ENCODE data around the gene CISD1. TPM values are rescaled to one million over a fixed set of nuclear protein-coding genes. Genes with fewer than 3 reads are reported as not detected.
"Not testable (repeated sequence)": the region's sequence is repeated elsewhere in the genome, so short reads cannot be mapped to it uniquely, and the experiment has no call there.

Gene CISD1
- total and polyA plus RNA-seq, 5 experiments from 2014 or later: 9.7 to 71.4 (median 54.6) TPM

DNA sequence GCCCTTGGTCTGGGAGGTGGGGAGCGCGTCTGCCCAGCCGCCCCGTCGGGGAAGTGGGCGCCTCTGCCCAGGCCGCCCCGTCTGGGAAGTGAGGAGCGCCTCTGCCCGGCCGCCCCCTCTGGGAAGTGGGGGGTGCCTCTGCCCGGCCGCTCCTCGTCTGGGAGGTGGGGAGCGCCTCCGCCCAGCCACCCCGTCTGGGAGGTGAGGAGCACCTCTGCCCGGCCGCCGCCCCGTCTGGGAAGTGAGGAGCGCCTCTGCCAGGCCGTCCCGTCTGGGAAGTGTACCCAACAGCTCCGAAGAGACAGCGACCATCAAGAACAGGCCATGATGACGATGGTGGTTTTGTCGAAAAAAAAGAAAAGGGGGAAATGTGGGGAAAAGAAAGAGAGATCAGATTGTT is 24.7 kb upstream of the CISD1 start:
- ATAC-seq, H3K27me3 Mint-ChIP-seq, POLR2A ChIA-PET, H3K27ac Mint-ChIP-seq, H3K4me3 Mint-ChIP-seq, DNase-seq: not testable (repeated sequence)
- H3K36me3 Mint-ChIP-seq: peaks cover 5 to 25% (median 12%) of the 10 kb centered on the region in 3 donors
- peaks cover 21 to 44% (median 29%) of the 10 kb centered on the region in 4 donors for H3K4me1 Mint-ChIP-seq
- peaks cover 0 to 26% (median 11%) of the 10 kb centered on the region in 9 donors for H3K9me3 Mint-ChIP-seq

DNA sequence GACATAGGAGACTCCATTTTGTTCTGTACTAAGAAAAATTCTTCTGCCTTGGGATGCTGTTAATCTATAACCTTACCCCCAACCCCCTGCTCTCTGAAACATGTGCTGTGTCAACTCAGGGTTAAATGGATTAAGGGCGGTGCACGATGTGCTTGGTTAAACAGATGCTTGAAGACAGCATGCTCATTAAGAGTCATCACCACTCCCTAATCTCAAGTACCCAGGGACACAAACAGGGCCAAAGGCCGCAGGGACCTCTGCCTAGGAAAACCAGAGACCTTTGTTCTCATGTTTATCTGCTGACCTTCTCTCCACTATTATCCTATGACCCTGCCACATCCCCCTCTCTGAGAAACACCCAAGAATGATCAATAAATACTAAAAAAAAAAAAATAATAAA is 24.3 kb upstream of the CISD1 start:
- ATAC-seq, DNase-seq, H3K4me3 Mint-ChIP-seq, POLR2A ChIA-PET, H3K27me3 Mint-ChIP-seq, H3K27ac Mint-ChIP-seq: not testable (repeated sequence)
- Mint-ChIP-seq H3K36me3 (peaks cover 5 to 25% (median 12%) of the 10 kb centered on the region in 3 donors), H3K9me3 (peaks cover 0 to 26% (median 11%) of the 10 kb centered on the region in 9 donors), H3K4me1 (peaks cover 17 to 39% (median 26%) of the 10 kb centered on the region in 4 donors)

DNA sequence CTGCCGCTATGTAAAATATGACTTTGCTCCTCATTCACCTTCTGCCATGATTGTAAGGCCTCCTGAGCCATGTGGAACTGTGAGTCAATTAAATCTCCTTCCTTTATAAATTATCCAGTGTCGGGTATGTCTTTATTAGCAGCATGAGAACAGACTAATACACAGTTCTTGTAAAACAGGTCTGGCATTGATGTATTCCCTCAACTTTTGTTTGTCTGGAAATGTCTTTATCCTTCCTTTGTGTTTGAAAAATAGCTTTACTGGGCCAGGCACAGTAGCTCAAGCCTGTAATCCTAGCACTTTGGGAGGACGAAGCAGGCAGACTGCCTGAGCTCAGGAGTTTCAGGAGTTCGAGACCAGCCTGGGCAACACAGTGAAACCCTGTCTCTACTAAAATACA is 15.8 kb upstream of the CISD1 start:
- DNase-seq: no peak

DNA sequence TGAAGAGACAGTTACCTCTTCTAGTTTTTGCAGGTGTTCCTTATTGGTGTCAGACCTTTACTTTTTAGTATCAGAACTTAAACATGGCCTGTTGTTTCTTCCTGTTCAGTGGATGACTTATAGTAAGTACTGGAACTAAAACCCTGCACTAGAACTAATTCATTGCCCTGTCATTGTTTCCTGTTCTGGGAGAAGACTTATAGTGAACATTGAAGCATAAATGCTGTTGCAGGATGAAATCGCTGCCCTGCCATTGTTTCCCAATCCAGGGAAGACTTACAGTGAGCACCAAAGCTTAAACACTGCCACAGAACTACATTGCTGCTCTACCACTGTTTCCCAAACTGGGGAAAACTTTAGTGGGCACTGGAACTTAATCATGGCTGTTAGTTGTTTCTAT is 14.3 kb upstream of the CISD1 start:
- Mint-ChIP-seq H3K4me1 (peaks cover 6 to 41% (median 21%) of the 10 kb centered on the region in 4 donors), H3K36me3 (peaks cover 14 to 34% (median 19%) of the 10 kb centered on the region in 3 donors), H3K9me3 (peaks cover 0 to 21% (median 9%) of the 10 kb centered on the region in 9 donors), H3K4me3 (no peak overlapping the region), H3K27ac (no peak overlapping the region), H3K27me3 (no peaks in the 10 kb centered on the region)
- DNase-seq (no peak), ATAC-seq (no peak)
- POLR2A ChIA-PET: no interaction called here

More for the DNA sequence above, 15.8 kb upstream of the CISD1 start:
- Mint-ChIP-seq H3K27me3 (no peaks in the 10 kb centered on the region), H3K4me1 (peaks cover 9 to 41% (median 23%) of the 10 kb centered on the region in 4 donors), H3K9me3 (peaks cover 0 to 27% (median 13%) of the 10 kb centered on the region in 9 donors), H3K4me3 (no peak overlapping the region), H3K36me3 (peaks cover 9 to 41% (median 24%) of the 10 kb centered on the region in 3 donors), H3K27ac (no peak overlapping the region)
- ATAC-seq: no peak
- POLR2A ChIA-PET: no interaction called here

DNA sequence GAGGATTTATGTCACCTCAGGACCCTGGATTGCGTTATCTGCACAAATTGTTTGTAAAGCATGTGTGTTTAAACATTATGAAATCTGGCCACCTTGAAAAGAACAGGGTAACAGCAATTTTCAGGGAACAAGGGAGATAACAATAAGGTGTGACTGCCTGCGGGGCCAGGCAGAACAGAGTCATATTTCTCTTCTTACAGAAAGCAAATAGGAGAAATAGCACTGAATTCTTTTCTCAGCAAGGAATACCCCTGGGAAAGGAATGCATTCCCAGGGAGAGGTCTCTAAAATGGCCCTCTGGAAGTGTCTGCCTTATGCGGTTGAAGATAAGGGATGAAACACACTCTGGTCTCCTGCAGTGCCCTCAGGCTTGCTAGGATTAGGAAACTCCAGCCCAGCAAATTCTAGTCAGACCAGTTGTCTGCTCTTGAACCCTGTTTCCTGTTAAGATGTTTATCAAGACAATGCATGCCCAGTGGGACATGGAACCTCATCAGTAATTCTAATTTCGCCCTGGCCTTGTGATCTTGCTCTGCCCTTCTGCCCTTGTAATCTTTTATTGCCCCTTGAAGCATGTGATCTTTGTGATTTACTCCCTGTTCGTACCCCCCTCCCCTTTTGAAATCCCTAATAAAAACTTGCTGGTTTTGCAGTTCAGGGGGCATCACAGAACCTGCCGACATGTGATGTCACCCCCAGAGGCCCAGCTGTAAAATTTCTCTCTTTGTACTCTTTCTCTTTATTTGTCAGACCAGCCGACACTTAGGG is 12.8 kb upstream of the CISD1 start:
- peaks cover 0 to 21% (median 7%) of the 10 kb centered on the region in 9 donors for H3K9me3 Mint-ChIP-seq
- DNase-seq, H3K4me3 Mint-ChIP-seq, H3K27me3 Mint-ChIP-seq, POLR2A ChIA-PET, ATAC-seq, H3K27ac Mint-ChIP-seq: not testable (repeated sequence)
- peaks cover 14 to 33% (median 19%) of the 10 kb centered on the region in 3 donors for H3K36me3 Mint-ChIP-seq
- peaks cover 9 to 43% (median 31%) of the 10 kb centered on the region in 4 donors for H3K4me1 Mint-ChIP-seq

DNA sequence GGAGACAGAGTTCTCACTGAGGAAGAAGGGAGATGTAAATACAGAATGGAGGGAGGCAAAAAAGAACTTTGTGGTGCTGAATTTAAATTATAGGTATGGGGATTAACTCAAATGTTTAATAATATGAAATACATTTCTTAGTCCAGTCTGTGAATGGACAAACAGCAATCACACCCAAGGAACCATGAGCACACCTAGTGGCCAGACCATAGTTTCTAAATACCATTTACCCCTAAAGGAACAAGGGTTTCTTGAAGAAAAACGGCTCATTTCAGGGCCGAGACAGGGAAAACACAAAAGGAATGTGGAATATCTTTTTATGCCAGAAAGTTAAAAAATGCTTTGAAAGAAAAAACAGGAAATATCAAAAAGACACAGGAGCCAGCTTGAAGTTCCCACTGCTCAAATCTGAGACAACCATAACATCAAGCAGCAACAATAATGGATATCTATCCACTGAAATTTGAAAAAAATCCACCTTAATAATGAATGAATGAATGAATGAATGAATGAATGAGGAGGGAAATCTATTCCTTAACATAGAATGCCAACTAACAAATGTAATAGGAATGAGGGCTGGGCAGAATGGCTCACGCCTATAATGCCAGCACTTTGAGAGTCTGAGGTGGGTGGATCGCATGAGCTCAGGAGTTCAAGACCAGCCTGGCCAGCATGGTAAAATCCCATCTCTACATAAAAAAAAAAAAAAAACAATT is 9.8 kb upstream of the CISD1 start:
- Mint-ChIP-seq H3K36me3 (peaks cover 6 to 19% (median 12%) of the 10 kb centered on the region in 3 donors), H3K4me3 (no peak overlapping the region), H3K9me3 (peaks cover 0 to 8% (median 2%) of the 10 kb centered on the region in 9 donors), H3K4me1 (peaks cover 11 to 39% (median 24%) of the 10 kb centered on the region in 4 donors), H3K27ac (no peak overlapping the region), H3K27me3 (no peaks in the 10 kb centered on the region)
- POLR2A ChIA-PET: no interaction called here
- ATAC-seq: no peak
- no peak for DNase-seq

DNA sequence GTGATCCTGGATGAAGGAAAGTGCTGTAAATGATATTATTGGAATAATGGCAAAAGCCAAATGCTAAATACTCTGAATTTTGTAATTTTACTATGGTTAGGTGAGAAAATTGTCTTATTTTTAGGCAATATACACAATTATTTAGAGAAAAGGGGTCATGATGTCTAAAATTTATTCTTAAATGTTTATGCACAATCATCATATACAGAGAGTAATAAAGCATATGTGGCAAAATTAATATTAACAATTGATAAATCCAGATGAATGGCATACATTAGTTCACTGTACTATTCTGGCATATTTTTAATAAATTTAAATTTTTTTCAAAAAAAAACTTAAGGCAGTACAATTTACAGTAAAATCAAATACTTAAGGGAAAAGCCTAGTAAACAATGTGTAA is 8.6 kb upstream of the CISD1 start:
- Mint-ChIP-seq H3K27me3 (no peaks in the 10 kb centered on the region), H3K4me1 (peaks cover 11 to 45% (median 33%) of the 10 kb centered on the region in 4 donors), H3K36me3 (peaks cover 0 to 11% (median 8%) of the 10 kb centered on the region in 3 donors), H3K4me3 (no peak overlapping the region), H3K9me3 (no peaks in the 10 kb centered on the region), H3K27ac (peak overlapping the region in 1 of 10 donors; percentile 66)
- DNase-seq (no peak), ATAC-seq (no peak)
- POLR2A ChIA-PET: no interaction called here

DNA sequence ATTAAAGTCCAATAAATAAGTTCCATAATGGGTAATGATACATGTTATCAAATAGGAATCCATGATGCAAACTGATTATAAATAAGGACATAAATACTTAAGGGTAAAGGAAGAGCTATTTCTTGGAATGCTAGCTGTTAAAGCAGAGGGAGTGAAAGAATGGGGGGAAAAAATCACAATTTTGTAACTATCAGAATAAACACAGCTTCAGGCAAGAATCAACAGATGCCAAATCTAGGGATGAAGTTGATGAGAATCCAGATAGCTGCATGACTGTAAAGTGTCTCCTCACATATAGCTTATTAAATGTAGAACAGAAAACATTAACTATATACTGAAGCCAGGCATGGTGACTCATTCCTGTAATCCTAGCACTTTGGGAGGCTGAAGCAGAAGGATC is 6.2 kb upstream of the CISD1 start:
- ATAC-seq (no peak), DNase-seq (no peak)
- Mint-ChIP-seq H3K27me3 (no peaks in the 10 kb centered on the region), H3K4me3 (no peak overlapping the region), H3K4me1 (peaks cover 14 to 60% (median 44%) of the 10 kb centered on the region in 4 donors), H3K9me3 (no peaks in the 10 kb centered on the region), H3K27ac (peak overlapping the region in 1 of 10 donors; percentile 37), H3K36me3 (peaks cover 0 to 8% (median 4%) of the 10 kb centered on the region in 3 donors)
- POLR2A ChIA-PET: no interaction called here

DNA sequence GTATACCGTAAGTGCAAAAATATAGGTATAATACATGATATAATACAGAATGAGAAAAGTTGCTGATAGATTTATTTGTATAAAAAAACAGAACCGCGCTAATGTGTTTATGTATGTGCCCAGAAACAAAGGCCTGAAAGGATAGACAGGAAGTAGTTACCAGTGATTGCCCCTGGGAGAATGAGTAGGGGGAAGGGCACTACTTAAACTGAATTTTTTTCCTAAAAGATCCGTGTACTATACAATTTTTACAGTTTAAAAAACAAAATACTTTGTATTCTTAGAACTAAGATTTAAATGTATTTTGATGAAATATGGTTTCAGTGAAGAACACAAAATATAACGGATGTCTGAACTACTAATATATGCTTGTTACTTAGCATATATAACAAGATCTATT is 4.2 kb upstream of the CISD1 start:
- Mint-ChIP-seq H3K9me3 (no peaks in the 10 kb centered on the region), H3K36me3 (peaks cover 0 to 3% (median 2%) of the 10 kb centered on the region in 3 donors), H3K4me1 (peaks cover 19 to 65% (median 43%) of the 10 kb centered on the region in 4 donors), H3K4me3 (peak overlapping the region in 8 of 10 donors; percentile 21 to 100 (median 98)), H3K27ac (peak overlapping the region in 5 of 10 donors; percentile 4 to 95 (median 16)), H3K27me3 (no peaks in the 10 kb centered on the region)
- ATAC-seq (no peak), DNase-seq (peak in 2 of 10 donors; percentile 6 to 11)
- POLR2A ChIA-PET: no interaction called here

DNA sequence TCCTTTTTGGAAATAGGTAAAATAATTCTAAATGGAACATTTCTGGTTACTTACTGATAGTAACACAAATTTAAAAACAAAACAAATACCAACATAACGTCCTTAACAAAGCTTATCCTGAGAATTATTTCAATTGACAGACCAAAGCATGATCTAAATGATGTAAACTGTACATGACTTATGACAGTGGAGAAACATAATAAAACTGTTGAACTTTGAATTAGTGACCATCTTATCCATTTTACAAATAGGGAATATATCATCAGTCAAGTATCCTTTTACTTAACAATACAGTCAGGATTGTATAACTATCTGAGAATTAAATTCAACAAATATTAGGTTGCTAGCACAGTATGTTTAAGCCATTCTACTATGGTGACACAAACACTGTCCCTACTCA is 3.7 kb upstream of the CISD1 start:
- ATAC-seq: no peak
- Mint-ChIP-seq H3K36me3 (peaks cover 0 to 2% (median 0%) of the 10 kb centered on the region in 3 donors), H3K4me3 (peak overlapping the region; percentile 16 to 100 (median 98)), H3K27ac (peak overlapping the region in 6 of 10 donors; percentile 4 to 95 (median 18)), H3K27me3 (no peaks in the 10 kb centered on the region), H3K9me3 (no peaks in the 10 kb centered on the region), H3K4me1 (peaks cover 16 to 65% (median 40%) of the 10 kb centered on the region in 4 donors)
- POLR2A ChIA-PET: no interaction called here
- DNase-seq: no peak

DNA sequence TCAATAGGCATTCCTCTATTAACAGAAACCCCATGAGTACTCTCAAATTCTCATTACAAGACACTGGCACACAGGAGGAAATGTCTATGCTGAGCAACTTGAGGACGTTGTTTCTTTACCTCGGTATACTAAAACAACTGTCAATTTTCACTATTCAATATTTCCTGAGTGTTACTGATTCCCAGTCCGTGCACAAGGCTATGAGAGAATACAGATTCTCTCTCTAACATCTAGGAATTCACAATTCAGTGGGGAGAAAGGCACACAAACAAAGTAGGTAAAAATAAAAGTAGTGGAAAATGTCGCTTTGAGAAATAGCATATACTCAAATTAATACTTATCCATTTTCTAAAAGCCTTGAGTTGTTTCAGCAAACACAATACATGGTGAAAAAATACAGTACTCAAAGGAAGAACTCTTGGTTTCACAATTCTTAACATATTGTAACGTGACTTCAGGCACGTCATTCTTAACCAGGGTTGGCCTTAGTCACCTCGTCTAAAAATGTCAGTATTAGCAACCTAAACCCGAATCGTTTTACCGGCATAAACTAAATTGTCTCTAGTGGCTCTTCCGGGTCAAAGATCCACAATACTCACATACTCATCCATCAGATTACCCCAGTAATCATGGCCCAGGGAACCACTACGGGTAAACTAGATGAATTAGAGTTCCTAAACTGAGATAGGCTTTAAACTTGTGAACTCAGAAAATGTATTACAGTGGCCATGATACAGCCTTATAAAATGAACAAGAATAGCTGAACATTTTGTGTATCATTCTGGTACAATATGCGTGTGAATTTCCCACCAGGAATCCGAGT is 2.7 kb upstream of the CISD1 start:
- Mint-ChIP-seq H3K27me3 (no peaks in the 10 kb centered on the region), H3K4me3 (peak overlapping the region; percentile 93 to 100 (median 98)), H3K9me3 (no peaks in the 10 kb centered on the region), H3K27ac (peak overlapping the region; percentile 78 to 99 (median 98)), H3K36me3 (peaks cover 0 to 2% (median 0%) of the 10 kb centered on the region in 3 donors), H3K4me1 (peaks cover 16 to 64% (median 36%) of the 10 kb centered on the region in 4 donors)
- DNase-seq: peak in 5 of 10 donors; percentile 8 to 47 (median 32)
- POLR2A ChIA-PET: interaction anchor here (3.2 kb wide), 1 partner anchor 119 kb away, joined by 39 read pairs; the partner anchor contains the start of gene TFAM
- ATAC-seq: peak in 1 of 2 donors; percentile 14
